ENCODE data around the gene ARHGAP22. TPM values are rescaled to one million over a fixed set of nuclear protein-coding genes. Genes with fewer than 3 reads are reported as not detected.

Gene ARHGAP22
- total RNA-seq, 1 experiment from 2014 or later: 13.5 TPM

GRCh38 chr10:48404646-48405045 is 200.2 kb downstream of the ARHGAP22 start:
- no TSS peak for BruUV-seq (replicated peaks)
- no peaks in the 10 kb centered on the region for H3K9me3 Mint-ChIP-seq (ENCODE audit: unreplicated experiment)
- CTCF ChIA-PET: no interaction called here

GRCh38 chr10:48400850-48401220 is 204.0 kb downstream of the ARHGAP22 start:
- Histone ChIP-seq H3K36me3 (ENCODE audit: control insufficient read depth, insufficient read depth, low read length) (no peaks in the 10 kb centered on the region; the same call in 1 of the 2 replicates), H3K27me3 (replicated peaks; ENCODE audit: control insufficient read depth, insufficient read depth, low read length) (no peaks in the 10 kb centered on the region), H3K4me3 (ENCODE audit: low read depth, low read length) (no peak overlapping the region), H3K9me3 (no peaks in the 10 kb centered on the region), H3K4me1 (peaks cover 41% of the 10 kb centered on the region)
- TF ChIP-seq CTCF (IDR thresholded peaks at IDR 0.05; ENCODE audit: insufficient read depth in 1 of 2, low read depth in 1 of 2, low read length in 1 of 2, severe bottlenecking in 1 of 2, unreplicated experiment in 1 of 2): no peak
- Mint-ChIP-seq H3K4me3 (ENCODE audit: unreplicated experiment) (no peak overlapping the region), H3K27me3 (ENCODE audit: insufficient read depth, unreplicated experiment) (no peaks in the 10 kb centered on the region), H3K4me1 (ENCODE audit: low read depth, unreplicated experiment) (peaks cover 32% of the 10 kb centered on the region), H3K9me3 (ENCODE audit: unreplicated experiment) (no peaks in the 10 kb centered on the region), H3K36me3 (ENCODE audit: insufficient read depth, unreplicated experiment) (no peaks in the 10 kb centered on the region), H3K27ac (ENCODE audit: unreplicated experiment) (peak overlapping the region; percentile 50)
- no peak for DNase-seq
- BruUV-seq (replicated peaks): no TSS peak
- intact Hi-C loops (cut with micrococcal nuclease; ENCODE audit: unreplicated experiment): no loop called here
- ChIA-PET POLR2A (no interaction called here), CTCF (no interaction called here)

More at GRCh38 chr10:48404646-48405045, 200.2 kb downstream of the ARHGAP22 start:
- Histone ChIP-seq H3K4me3 (ENCODE audit: low read depth, low read length) (no peak overlapping the region), H3K27me3 (replicated peaks; ENCODE audit: control insufficient read depth, insufficient read depth, low read length) (no peaks in the 10 kb centered on the region), H3K9me3 (no peaks in the 10 kb centered on the region; the same call in 1 of the 2 replicates), H3K36me3 (ENCODE audit: control insufficient read depth, insufficient read depth, low read length) (no peaks in the 10 kb centered on the region; the same call in 1 of the 2 replicates), H3K4me1 (peaks cover 20% of the 10 kb centered on the region)
- no peaks in the 10 kb centered on the region for H3K27me3 Mint-ChIP-seq (ENCODE audit: insufficient read depth, unreplicated experiment)
- no peak for TF ChIP-seq CTCF (IDR thresholded peaks at IDR 0.05; ENCODE audit: insufficient read depth in 1 of 2, low read depth in 1 of 2, low read length in 1 of 2, severe bottlenecking in 1 of 2, unreplicated experiment in 1 of 2)
- H3K36me3 Mint-ChIP-seq (ENCODE audit: insufficient read depth, unreplicated experiment): no peaks in the 10 kb centered on the region
- no peak overlapping the region for H3K27ac Mint-ChIP-seq (ENCODE audit: unreplicated experiment)
- no peak for DNase-seq
- H3K4me1 Mint-ChIP-seq (ENCODE audit: low read depth, unreplicated experiment): peaks cover 15% of the 10 kb centered on the region
- POLR2A ChIA-PET: no interaction called here
- intact Hi-C loops (cut with micrococcal nuclease; ENCODE audit: unreplicated experiment): no loop called here
- H3K4me3 Mint-ChIP-seq (ENCODE audit: unreplicated experiment): no peak overlapping the region

GRCh38 chr10:48400129-48400849 is 204.6 kb downstream of the ARHGAP22 start:
- no peak for DNase-seq
- Histone ChIP-seq H3K27me3 (replicated peaks; ENCODE audit: control insufficient read depth, insufficient read depth, low read length) (no peaks in the 10 kb centered on the region), H3K9me3 (no peaks in the 10 kb centered on the region), H3K4me1 (peaks cover 41% of the 10 kb centered on the region), H3K36me3 (ENCODE audit: control insufficient read depth, insufficient read depth, low read length) (no peaks in the 10 kb centered on the region; the same call in 1 of the 2 replicates), H3K4me3 (ENCODE audit: low read depth, low read length) (no peak overlapping the region)
- TF ChIP-seq CTCF (IDR thresholded peaks at IDR 0.05; ENCODE audit: insufficient read depth in 1 of 2, low read depth in 1 of 2, low read length in 1 of 2, severe bottlenecking in 1 of 2, unreplicated experiment in 1 of 2): peak in 1 of 2 experiments; percentile 10
- ChIA-PET POLR2A (no interaction called here), CTCF (interaction anchor here (0.7 to 1.1 kb wide), 2 partner anchors 90 to 256 kb away, joined by 4 to 5 read pairs; no protein-coding TSS in a partner anchor)
- no peaks in the 10 kb centered on the region for H3K36me3 Mint-ChIP-seq (ENCODE audit: insufficient read depth, unreplicated experiment)
- H3K27ac Mint-ChIP-seq (ENCODE audit: unreplicated experiment): peak overlapping the region; percentile 50
- no peaks in the 10 kb centered on the region for H3K27me3 Mint-ChIP-seq (ENCODE audit: insufficient read depth, unreplicated experiment)
- intact Hi-C loops (cut with micrococcal nuclease; ENCODE audit: unreplicated experiment): no loop called here
- peaks cover 32% of the 10 kb centered on the region for H3K4me1 Mint-ChIP-seq (ENCODE audit: low read depth, unreplicated experiment)
- no peaks in the 10 kb centered on the region for H3K9me3 Mint-ChIP-seq (ENCODE audit: unreplicated experiment)
- no TSS peak for BruUV-seq (replicated peaks)
- H3K4me3 Mint-ChIP-seq (ENCODE audit: unreplicated experiment): no peak overlapping the region

Data from Caco-2 (cell line).